Esophagus muscularis mucosa (tissue), 3 donors: ENCODE results near the gene FA2H.

Experiments
- POLR2A ChIP-seq: fragments of 450-650 bp; IDR thresholded peaks from one replicate; pipeline ENCODE4 v1.6.1; 2017; ENCODE audit warnings: antibody characterized with exemption, moderate library complexity, mild to moderate bottlenecking, low read depth
- POLR2AphosphoS5 ChIP-seq, 2 donors: sonication (generic); formaldehyde crosslinking; IDR thresholded peaks; one replicate each; pipeline ENCODE4 v1.6.1; 2017; ENCODE audit warnings: antibody characterized with exemption in 2 of 2
- TF ChIP-seq, protein P1 (sequence below), 3 experiments: fragments of 200-600 bp in 2 of 3; fragments of 450-650 bp in 1 of 3; sonication (generic) in 2 of 3; IDR thresholded peaks; one replicate each; pipeline ENCODE4 v1.5.1; 2017 to 2019; ENCODE audit warnings: antibody characterized with exemption in 3 of 3, mild to moderate bottlenecking in 2 of 3, moderate library complexity in 1 of 3

DNA sequence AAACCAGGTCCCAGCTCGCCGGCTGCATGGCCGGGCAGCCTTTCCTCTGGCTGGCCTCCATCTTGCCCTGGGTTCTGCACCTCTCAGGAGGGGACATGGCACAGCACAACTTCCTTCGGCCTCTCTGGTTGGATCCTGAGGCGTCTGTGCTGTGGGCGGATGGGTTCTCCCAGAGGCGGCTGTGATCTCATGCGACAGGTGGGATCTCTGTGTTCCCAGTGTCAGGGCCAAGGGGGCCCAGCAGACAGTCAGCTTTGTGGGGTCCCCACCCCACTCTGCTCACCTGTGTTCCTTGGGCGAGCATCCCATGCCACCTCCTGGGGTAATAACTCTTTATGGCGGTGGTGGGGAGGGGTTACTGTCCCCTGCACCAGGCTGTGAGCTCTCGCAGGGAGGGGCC lies 35.8 kb downstream of the FA2H start:
- TF ChIP-seq, protein P1, sequence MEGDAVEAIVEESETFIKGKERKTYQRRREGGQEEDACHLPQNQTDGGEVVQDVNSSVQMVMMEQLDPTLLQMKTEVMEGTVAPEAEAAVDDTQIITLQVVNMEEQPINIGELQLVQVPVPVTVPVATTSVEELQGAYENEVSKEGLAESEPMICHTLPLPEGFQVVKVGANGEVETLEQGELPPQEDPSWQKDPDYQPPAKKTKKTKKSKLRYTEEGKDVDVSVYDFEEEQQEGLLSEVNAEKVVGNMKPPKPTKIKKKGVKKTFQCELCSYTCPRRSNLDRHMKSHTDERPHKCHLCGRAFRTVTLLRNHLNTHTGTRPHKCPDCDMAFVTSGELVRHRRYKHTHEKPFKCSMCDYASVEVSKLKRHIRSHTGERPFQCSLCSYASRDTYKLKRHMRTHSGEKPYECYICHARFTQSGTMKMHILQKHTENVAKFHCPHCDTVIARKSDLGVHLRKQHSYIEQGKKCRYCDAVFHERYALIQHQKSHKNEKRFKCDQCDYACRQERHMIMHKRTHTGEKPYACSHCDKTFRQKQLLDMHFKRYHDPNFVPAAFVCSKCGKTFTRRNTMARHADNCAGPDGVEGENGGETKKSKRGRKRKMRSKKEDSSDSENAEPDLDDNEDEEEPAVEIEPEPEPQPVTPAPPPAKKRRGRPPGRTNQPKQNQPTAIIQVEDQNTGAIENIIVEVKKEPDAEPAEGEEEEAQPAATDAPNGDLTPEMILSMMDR (IDR thresholded peaks at IDR 0.05): no peak
- TF ChIP-seq POLR2AphosphoS5 (IDR thresholded peaks at IDR 0.05) (no peak), POLR2A (no peak)
